Natural killer cell (primary cell): ENCODE measurements around the gene SHROOM1. TPM values are rescaled to one million over a fixed set of nuclear protein-coding genes. Genes with fewer than 3 reads are reported as not detected.

Experiments used
- ATAC-seq, 3 donors: fragments of 150-1000 bp in 2 of 3; fragments of 200-7000 bp in 1 of 3; cut with Tn5 transposase; 1 replicate in 1 of 3; 2 replicates in 2 of 3; pipeline ENCODE4 v1.10.0; 2021; ENCODE audit warnings: mild to moderate bottlenecking in 2 of 3, moderate library complexity in 2 of 3
- DNase-seq, 2 donors: peaks; one replicate each; pipeline versions ENCODE4 v3.0.0 to v3.0.0-alpha.2; 2013 to 2021; ENCODE audit warnings: mixed read lengths in 1 of 2
- H3K27ac ChIP-seq: one replicate; pipeline ENCODE4 v1.5.1; 2013; ENCODE audit warnings: mild to moderate bottlenecking, low read length
- H3K27me3 ChIP-seq: one replicate; pipeline ENCODE4 v1.6.1; 2013; ENCODE audit warnings: low read length; ENCODE audit not compliant: control insufficient read depth, insufficient read depth
- H3K36me3 ChIP-seq: one replicate; pipeline ENCODE4 v1.6.1; 2013; ENCODE audit warnings: low read length; ENCODE audit not compliant: control insufficient read depth, insufficient read depth
- H3K4me1 ChIP-seq: one replicate; pipeline ENCODE4 v1.6.1; 2013; ENCODE audit warnings: low read length; ENCODE audit not compliant: control insufficient read depth, insufficient read depth
- H3K4me3 ChIP-seq: one replicate; pipeline ENCODE4 v1.5.1; 2013; ENCODE audit warnings: low read length
- H3K9me3 ChIP-seq: one replicate; pipeline ENCODE4 v1.6.1; 2013; ENCODE audit warnings: low read length; ENCODE audit not compliant: control insufficient read depth, insufficient read depth
- H3K27ac Mint-ChIP-seq, 2 donors: one replicate each; pipeline ENCODE4 v1.8.0; 2022; ENCODE audit warnings: mild to moderate bottlenecking in 2 of 2, mixed read lengths in 2 of 2, moderate library complexity in 1 of 2
- H3K27me3 Mint-ChIP-seq, 2 donors: one replicate each; pipeline ENCODE4 v1.8.0; 2022; ENCODE audit warnings: low read depth in 2 of 2, mixed read lengths in 2 of 2
- H3K36me3 Mint-ChIP-seq: one replicate; pipeline ENCODE4 v1.8.0; 2022; ENCODE audit warnings: mixed read lengths
- H3K4me1 Mint-ChIP-seq, 2 donors: one replicate each; pipeline ENCODE4 v1.8.0; 2022; ENCODE audit warnings: mixed read lengths in 2 of 2
- H3K4me3 Mint-ChIP-seq: one replicate; pipeline ENCODE4 v1.8.0; 2022; ENCODE audit warnings: mild to moderate bottlenecking, moderate library complexity, mixed read lengths
- H3K9me3 Mint-ChIP-seq, 2 donors: one replicate each; pipeline ENCODE4 v1.8.0; 2022; ENCODE audit warnings: mixed read lengths in 2 of 2
- CTCF ChIP-seq: fragments of 200-600 bp; IDR thresholded peaks from one replicate; pipeline ENCODE4 v1.8.0; 2022; ENCODE audit warnings: antibody characterized with exemption
- WGBS: methylation state at CpG from one replicate; pipeline ENCODE4 v1.1.7; 2013; ENCODE audit warnings: missing lambda C conversion rate; ENCODE audit not compliant: insufficient coverage; 5-methylcytosine and 5-hydroxymethylcytosine counted together
- intact Hi-C: fragments of 100-400 bp; cut with micrococcal nuclease; formaldehyde crosslinking; loops from one replicate; pipeline ENCODE4 v1.14.2; 2022
- total RNA-seq, 4 donors: library from RNA; stranded (reverse); fragments of 120-200 nt in 1 of 4; gene quantifications; one replicate each; pipeline versions ENCODE4 v1.2.3 to v1.2.4, GENCODE V29; 2013 to 2022

The SHROOM1 gene
- total RNA-seq, 3 donors from 2014 or later (not counting 1 experiment from before 2014, with no cell fraction given): 0.82 to 3.5 (median 0.85) TPM

- Mint-ChIP-seq H3K27me3 (peaks cover 33 to 38% of the 10 kb centered on the region in 2 donors), H3K4me1 (peaks cover 6 to 19% of the 10 kb centered on the region in 2 donors), H3K9me3 (no peaks in the 10 kb centered on the region), H3K27ac (peak overlapping the region in 1 of 2 donors; percentile 62), H3K36me3 (no peaks in the 10 kb centered on the region), H3K4me3 (peak overlapping the region; percentile 82)
- 89% methylated on average over 15 of the region's 15 CpGs for WGBS
- ATAC-seq (no peak), DNase-seq (no peak)
- no peak overlapping the region for H3K27ac ChIP-seq
- peaks cover 12% of the 10 kb centered on the region for H3K4me1 ChIP-seq
- H3K9me3 ChIP-seq: no peaks in the 10 kb centered on the region
- H3K4me3 ChIP-seq: no peak overlapping the region
- TF ChIP-seq CTCF: no peak
- H3K27me3 ChIP-seq: peaks cover 12% of the 10 kb centered on the region
- H3K36me3 ChIP-seq: no peaks in the 10 kb centered on the region
- intact Hi-C loops: no loop called here
Measured at GRCh38 chr5:132831095-132831860, 831 bp upstream of the SHROOM1 start.

GRCh38 chr5:132829742-132830435 is 558 bp downstream of the SHROOM1 start:
- Histone ChIP-seq H3K4me1 (peaks cover 18% of the 10 kb centered on the region), H3K9me3 (no peaks in the 10 kb centered on the region), H3K27me3 (peaks cover 21% of the 10 kb centered on the region), H3K36me3 (no peaks in the 10 kb centered on the region), H3K27ac (no peak overlapping the region), H3K4me3 (peak overlapping the region; percentile 30)
- Mint-ChIP-seq H3K9me3 (no peaks in the 10 kb centered on the region), H3K27me3 (peaks cover 36 to 46% of the 10 kb centered on the region in 2 donors), H3K36me3 (no peaks in the 10 kb centered on the region), H3K4me1 (peaks cover 6 to 19% of the 10 kb centered on the region in 2 donors), H3K4me3 (peak overlapping the region; percentile 92), H3K27ac (peak overlapping the region in 1 of 2 donors; percentile 85)
- TF ChIP-seq CTCF: peak; percentile 81
- peak; percentile 65 to 85 for DNase-seq
- ATAC-seq: peak; percentile 87 to 93 (median 92)
- intact Hi-C loops: loop anchor here (1.0 kb wide), 1 partner anchor 53 kb away; no protein-coding TSS in a partner anchor
- WGBS: 3% methylated on average over 75 of the region's 75 CpGs

GRCh38 chr5:132828846-132829494 is 1.5 kb downstream of the SHROOM1 start:
- intact Hi-C loops: no loop called here
- Mint-ChIP-seq H3K36me3 (no peaks in the 10 kb centered on the region), H3K4me1 (peaks cover 6 to 19% of the 10 kb centered on the region in 2 donors), H3K4me3 (peak overlapping the region; percentile 79), H3K9me3 (no peaks in the 10 kb centered on the region), H3K27me3 (peaks cover 36 to 52% of the 10 kb centered on the region in 2 donors), H3K27ac (no peak overlapping the region)
- peaks cover 29% of the 10 kb centered on the region for H3K27me3 ChIP-seq
- TF ChIP-seq CTCF: no peak
- no peak overlapping the region for H3K4me3 ChIP-seq
- DNase-seq (peak in 1 of 2 donors; percentile 5), ATAC-seq (no peak)
- 77% methylated on average over 4 of the region's 4 CpGs for WGBS
- no peaks in the 10 kb centered on the region for H3K9me3 ChIP-seq
- H3K4me1 ChIP-seq: peaks cover 18% of the 10 kb centered on the region
- no peak overlapping the region for H3K27ac ChIP-seq
- H3K36me3 ChIP-seq: no peaks in the 10 kb centered on the region
